Measurements from ENCODE around the gene SNRNP27.

The SNRNP27 gene

DNA sequence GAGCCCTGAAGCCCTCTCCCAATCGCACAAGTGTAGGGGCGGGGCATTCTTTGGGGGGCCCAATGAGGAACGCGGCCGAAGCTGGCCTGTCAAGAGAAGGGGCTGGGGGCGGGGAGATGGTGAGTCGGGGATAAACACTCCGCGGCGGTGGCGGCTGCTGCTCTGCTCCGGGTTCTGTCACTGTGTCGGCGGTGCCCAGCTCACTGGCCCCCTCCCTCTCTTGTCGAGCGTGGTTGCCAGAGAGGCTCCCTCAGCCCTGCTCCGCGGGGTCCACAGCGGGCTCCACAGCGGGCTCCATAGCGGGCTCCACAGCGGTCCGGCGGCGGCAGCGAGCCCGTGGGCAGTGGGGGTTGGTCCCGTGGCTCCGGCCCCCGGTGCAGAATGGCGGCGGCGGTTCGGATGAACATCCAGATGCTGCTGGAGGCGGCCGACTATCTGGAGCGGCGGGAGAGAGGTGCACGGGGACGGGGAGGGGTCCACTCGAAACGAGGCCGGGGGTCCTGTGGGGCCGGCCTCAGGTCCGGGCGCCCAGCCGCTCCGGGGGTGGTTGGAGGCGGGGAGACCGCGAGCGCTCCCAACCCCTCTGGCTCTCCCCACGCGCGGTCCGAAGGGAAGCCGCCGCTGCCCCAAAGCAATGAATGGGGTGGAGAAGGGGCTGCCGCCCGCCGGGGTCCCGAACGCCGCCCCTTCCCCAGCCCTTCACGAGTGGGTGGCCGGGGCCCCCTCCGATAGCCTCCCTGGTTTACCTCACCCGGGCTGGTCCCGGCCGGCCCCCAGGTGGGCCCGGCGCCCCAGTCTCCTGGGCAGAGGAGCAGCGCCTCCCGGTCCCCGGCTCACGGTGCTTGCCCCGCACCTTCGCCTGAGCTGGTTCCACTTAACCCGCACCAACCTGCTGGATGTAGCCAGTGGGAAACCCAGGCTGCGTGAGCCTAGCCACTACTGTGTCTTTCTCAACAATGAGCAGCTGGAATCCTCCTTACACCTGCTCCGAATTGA, 21.5 kb downstream of the SNRNP27 start, which contains the start of gene MXD1:
MXD1 (plus strand) TSS at position 160 of the 996 bp plus-strand sequence; CDS start at position 382, 222 bp downstream.
- peak; percentile 20 for DNase-seq (ENCODE audit: low spot score)

DNA sequence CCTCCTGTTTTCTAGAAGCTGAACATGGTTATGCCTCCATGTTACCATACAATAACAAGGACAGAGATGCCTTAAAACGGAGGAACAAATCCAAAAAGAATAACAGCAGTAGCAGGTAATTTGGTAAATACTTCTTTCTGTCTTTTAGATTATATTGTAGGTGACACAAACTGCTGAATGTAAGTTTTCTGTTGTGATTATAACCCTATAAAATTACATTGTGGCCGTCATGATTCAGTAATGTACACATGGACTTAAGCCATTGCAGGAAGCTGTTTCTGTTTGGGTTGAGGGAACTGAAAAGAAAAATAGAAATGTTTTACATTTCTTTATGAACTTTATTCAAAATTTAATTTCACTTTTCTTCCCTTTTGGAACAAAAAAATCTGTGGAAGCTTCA, 22.4 kb downstream of the SNRNP27 start:
- no peak for DNase-seq (ENCODE audit: low spot score)

DNA sequence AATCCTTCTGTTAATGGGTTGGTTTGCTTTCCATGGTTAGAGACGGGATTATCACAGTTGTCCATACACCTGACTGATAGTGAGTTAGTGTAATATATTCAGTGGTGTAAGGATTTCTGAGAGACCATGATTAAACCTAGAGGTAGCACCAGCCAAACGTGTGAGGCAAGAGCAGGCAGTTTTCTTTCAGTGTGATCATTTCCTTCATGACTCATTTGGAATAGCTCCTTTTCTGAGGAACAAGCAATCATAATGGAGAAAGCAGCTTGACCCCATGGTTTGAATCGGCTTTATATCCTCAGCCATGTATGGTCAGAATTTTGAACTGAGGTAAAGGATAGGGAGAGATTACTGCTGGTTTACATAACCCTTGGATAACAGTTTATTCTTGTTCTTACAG, 24.1 kb downstream of the SNRNP27 start:
- DNase-seq (ENCODE audit: low spot score): no peak

DNA sequence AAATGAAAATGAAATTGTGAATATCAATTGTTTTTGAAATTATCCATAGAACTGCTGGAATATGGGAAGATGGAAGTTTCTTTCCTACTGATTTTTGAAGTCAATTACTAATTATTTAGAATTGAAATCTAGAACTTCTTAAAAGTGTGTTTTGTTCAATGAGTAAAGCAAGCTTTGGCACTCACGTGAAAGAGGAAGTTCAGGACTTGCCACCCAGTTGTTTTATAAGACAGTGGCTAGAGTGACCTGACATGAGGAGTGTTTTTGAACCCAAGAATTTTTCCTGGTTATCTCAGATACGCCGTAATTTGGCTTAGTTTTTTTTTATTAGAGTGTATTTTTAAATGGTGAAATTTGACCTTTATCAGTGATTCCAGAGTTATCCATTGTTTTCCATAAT, 24.6 kb downstream of the SNRNP27 start:
- DNase-seq (ENCODE audit: low spot score): no peak

DNA sequence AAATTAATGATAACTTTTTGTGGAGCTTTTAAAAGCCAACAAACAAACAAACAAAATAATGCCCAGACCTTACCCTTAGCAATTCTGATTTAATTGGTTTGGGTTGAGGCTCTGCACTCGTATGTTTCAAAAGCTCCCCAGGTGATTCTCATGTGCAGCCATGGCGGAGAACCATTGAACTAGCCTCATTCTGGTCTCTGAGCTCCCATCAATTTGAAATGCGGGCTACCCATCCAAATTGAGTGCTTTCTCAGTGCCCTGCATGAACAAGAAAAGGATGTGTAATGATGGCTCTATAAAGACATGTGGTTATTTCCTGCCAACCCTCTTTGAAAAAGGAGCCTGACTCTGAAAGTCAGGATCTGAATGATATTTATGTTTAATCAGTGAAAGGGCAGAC, 29.4 kb downstream of the SNRNP27 start:
- DNase-seq (ENCODE audit: low spot score): no peak

DNA sequence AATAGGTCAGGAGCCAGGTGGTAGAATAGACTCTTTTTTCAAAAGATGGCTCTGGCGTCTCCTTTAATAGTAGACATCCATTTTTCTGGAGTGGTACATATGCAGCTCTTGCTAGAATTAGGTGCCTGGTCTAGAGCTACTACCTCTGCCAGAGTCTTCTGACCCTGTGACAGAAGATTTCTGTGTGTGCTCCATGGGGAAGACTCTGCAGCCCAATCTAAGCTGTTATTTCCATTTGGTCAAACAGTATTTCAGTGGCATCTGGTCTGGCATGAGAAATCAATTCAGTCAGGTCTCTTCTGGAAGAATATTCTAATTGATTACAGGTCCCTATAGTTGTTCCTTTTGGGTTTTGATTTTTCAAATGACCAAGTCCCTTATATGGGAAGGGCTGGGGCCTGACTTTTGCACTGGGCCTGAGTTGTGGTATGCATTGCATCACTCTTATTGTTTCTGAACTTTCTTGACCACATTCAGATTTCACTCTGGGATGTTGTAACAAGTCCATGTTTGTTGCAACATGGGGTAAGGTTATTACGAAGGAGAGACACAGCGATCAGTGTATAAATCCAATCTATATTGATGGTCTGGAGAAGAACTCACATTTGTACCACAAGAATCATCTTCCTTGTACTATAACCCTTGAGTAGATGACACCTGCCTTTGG, 33.2 kb downstream of the SNRNP27 start:
- no peak for DNase-seq (ENCODE audit: low spot score)

DNA sequence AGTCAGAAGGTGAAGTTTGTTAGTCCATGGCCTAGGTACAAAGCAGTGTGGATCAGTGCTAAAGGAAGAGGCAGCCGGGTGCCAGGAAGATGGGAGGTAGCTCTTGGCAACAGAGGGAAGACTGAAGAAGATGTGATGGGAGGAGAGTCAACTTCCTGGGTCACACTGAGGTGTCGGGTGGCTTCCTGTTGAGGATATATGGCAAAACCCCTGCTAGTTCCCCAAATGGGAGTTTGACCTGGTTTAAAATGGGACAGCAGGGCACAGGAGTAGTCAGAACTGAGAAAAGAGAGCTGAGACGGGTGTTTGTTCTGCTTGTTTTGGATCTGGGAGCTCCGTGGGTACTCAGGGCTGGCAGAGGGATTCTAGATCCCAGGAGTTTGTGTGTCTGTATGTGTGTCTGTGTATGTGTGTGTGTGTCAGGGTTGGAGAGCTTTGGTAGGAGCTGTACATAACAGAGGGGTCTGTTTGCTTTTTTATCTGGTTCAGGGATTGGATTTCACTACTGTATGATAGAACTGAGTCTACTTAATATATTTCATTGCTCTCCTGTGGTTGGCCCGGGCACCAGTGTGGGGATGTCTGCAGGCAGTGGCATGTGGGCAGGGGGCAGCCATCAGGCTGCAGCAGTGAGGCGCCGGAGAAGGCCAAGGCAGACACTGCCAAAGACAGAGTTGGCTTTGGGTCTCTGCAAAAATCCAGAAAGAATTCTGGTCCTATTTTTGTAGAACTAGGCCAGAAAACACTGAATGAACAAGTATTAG, 38.3 kb downstream of the SNRNP27 start:
- DNase-seq (ENCODE audit: low spot score): no peak

DNA sequence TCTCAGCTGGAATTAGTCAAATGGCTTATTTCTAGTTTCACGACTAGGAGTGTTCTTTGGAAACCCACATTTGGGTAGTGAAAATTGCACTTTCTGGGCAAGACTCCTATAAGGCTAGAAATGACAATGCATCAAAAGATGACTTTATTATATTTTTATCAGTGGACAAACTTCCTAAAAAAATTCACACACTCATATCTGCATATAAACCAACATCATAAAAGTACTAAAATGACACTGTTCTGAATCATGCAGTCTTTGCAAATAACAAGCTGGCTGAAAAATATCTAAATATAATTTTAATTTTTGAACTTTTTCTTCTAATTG, 38.8 kb downstream of the SNRNP27 start:
- no peak for DNase-seq (ENCODE audit: low spot score)

DNA sequence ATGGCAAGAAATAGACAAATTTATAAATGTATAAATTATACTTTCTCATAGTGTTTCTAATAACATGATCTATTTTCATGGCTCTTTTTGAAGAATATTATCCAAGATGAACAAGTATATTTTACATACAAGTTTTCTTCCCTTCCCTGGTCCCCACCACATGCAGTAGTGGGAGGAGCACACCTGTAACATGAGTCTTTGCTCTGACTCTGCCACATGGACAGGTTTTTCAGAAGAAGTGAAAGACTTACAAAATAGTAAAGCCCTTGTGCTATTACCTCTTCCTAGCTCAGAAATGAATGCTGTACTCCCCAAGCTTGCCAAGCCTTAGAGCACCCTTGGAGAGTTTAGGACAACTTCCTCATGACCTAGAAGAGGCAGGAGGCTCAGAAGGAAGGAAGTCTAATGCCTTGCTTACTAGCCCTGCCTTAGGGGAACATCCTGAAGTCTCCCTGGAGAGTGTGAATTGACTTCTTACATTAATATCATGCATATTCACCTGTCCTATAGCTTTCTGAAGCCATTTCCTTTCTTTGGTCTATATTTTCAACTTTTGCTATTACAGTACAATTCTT, 39.6 kb downstream of the SNRNP27 start:
- DNase-seq (ENCODE audit: low spot score): no peak

DNA sequence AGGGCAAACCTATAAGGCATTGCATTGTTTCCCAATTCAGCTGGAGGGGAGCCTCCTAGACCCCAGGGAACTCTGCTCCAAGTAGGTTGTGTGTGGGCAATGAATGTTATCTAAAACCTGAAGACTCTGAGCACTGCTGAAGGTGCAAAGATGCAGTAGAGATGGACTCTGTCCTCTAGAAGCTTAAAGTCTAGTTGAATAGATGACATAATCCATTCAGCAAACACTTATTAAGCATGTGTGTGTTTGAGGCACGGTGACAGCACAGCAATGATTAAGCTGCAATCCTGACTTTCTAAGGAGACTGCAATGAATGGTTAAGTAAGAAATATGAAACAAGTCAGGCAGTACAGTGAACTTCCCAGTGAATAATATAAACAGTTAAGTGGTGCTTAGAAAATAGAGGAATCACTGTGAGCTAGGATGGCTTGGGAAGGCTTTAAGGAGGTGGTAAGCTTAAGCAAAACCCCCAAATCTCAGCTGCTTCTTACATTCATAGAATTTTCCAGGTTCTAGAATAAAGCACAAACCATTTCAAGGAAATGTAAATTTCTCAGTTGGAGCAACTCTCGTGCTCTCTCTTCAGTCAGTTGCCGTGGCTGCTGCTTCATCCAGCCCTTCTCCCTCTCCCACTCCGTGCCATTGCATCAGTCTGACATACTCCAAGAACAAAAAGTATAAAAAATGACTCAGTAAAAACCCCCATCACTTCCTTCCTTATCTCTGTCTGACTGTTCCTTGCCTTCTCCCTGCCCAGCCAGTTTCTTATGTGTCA, 40.3 kb downstream of the SNRNP27 start:
- no peak for DNase-seq (ENCODE audit: low spot score)

DNA sequence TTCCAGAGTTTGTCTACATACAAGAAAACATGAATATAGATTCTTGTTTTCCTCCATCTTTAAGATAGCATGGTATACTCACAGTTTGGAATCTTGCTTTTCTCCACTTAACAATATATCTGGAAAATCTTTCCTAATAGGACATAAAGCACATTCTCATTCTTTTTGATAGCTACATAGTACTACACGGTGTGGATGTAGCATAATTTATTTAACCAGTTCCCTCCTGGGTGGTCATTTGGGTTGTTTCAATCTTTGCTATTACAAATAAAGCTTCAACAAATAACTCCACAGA, 40.8 kb downstream of the SNRNP27 start:
- DNase-seq (ENCODE audit: low spot score): no peak

DNA sequence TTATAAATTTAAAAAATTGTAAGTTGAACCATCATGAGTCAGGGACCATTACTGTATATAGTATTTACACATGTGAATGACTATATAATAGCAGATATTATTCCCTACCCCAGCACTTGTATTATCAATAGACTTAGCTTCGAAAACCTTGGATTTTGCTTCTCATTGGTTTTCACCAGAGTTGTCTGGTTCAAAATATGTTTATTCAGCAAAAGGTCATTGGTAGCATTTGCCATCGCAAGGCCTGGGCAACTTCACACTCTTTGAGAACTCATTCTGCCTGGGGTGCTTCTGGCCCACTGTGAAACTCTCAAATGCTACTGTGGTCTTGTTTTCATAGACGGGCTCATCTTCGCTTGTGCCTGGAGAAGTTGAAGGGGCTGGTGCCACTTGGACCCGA, 41.3 kb downstream of the SNRNP27 start:
- DNase-seq (ENCODE audit: low spot score): no peak

DNA sequence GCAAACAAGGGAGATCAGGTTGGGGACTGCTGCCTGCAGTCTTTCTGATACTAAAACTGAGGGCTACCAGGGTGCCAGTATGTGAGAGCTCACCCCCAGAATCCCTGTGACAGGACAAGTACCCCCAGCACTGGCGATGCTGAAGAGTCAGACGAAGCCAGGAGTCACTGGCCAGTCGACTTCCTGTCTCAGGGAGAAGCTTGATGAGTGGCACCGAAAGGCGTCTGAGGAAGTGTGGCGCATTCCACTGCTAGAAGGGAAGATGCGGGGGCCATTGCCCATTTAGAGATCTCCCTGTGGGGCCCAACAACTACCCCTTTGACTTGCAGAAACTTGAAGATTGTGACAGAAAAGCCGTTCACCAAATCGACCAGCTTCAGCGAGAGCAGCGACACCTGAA, 43.1 kb downstream of the SNRNP27 start:
- DNase-seq (ENCODE audit: low spot score): no peak

DNA sequence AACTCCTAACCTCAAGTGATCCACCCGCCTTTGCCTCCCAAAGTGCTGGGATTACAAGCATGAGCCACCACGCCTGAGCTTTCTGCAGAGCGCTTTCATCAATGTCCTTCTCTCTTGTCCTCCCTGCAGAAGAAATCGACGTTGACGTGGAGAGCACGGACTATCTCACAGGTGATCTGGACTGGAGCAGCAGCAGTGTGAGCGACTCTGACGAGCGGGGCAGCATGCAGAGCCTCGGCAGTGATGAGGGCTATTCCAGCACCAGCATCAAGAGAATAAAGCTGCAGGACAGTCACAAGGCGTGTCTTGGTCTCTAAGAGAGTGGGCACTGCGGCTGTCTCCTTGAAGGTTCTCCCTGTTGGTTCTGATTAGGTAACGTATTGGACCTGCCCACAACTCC, 44.2 kb downstream of the SNRNP27 start:
- no peak for DNase-seq (ENCODE audit: low spot score)

DNA sequence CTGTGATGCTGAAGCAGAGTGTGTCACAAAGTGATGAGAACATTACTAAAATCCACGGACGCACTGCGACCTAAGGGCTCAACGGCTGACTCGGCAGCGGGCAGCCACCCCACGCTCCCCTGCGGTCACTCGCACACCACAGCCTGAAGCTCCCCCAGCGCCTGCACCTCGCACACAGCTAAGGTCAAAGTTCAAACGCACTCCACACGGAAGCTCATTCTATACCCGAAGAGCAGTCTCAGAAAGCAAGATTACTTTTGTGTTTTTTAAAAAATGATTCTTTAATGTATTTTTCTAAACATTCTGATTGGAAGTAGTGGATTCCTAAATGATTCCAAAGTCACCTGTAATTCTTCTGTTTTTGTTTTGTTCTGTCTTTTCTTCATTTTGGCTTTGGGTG, 46.0 kb downstream of the SNRNP27 start:
- no peak for DNase-seq (ENCODE audit: low spot score)

DNA sequence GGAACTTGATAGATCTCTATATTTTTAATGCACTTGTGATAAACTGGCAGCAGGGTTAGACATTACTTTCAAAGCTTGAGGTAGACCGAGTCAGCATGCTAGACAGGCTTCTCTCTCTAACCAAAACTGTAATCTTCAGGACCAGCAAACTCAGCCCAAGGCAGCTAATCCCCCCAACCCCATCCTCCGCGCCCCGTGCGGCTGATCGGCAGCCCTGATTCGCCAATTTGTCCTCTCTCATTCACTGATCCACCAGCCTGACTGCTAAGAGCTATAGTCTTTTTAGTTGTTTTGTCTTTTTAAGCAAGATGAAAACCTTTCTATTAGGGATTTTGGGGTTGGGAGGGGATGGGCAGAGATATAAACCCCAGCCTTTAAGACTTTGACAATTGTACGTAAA, 46.9 kb downstream of the SNRNP27 start:
- DNase-seq (ENCODE audit: low spot score): no peak

DNA sequence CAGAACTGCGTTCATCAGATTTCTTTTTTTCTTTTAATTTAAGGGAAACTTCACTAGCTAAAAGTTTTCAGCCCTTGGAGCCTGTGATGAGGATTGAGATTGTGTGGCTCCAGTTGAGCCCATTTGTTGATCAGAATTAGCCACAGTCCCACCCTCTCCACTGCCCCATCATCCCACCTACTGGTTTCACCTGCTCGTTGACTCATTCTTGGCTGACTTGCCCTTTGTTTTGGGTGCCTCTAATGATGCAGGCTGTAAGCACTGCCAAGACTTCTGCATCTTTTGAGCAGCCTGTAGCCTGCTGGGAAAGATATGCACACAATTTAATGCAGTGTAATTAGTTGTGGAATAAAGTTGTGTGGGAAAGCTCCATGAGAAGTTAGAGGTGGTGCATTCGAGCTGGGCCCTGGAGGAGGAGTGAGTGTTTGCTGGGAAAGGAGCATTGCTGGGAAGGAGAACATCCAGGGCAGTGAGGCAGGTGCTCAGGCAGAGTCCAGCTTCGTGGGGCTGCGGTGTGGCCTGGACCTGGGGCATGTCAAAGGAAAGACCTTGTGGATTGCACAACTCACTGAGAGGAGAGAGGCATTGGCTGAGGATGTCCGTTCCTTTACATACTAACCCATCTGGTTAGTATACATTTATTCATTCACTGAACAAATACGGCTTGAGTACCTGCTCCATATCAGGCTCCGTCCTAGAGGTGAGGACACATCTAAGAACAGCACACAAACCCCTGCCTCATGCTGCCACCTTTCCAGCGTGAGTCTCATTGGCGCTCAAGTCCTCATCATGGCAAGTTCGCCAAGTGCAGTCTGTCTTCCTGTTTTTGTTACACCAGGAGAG, 49.5 kb downstream of the SNRNP27 start:
- DNase-seq (ENCODE audit: low spot score): no peak

DNA sequence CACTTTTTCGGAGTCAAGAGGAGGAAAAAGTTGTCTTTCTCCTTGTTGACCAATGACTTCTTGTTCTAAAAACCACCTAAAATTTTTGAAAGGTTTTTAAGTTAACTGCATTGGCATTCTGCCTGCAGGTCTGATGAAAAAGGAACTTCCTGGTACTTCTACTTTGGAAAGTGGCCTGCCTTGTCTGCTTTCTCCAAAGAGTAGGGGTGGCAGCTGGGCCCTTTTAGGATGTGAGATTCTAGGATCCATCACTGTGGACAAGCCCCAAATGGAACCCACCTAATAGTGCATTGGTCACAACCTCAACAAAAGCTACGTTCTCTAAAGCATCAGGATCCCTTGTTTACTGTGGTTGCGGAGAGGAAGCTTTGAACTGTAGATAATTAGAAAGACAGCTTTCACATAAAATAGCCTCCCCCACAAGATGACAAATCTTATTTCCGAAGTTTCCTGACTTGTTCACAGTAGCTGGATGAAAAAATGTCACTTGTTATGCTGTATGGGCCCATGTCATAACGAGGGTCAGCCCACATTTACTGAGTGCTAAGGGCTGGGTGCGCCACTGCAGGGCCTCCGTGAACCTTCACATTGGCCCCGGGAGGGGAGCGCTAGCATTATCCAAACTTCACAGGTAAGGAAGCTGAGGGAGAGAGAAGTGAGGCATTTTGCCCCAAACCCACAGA, 50.2 kb downstream of the SNRNP27 start:
- no peak for DNase-seq (ENCODE audit: low spot score)

DNA sequence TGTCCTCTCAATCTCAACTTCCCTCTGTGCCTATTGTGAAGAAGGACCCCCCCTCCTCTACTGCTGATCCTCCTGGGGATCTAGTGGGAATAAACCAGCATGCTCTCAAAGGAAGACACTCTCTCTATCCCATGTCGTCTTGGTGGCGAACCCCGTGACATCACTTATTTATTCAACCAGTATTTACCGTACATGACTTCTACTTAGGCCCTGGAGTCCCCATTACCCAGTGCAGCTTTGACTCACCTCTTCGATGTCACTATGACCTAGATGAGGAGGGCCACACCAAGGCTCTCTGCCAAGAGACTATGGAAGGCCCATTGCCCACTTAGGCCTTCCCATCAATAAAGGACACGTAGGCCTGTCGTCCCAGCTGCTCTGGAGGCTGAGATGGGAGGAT, 51.0 kb downstream of the SNRNP27 start:
- no peak for DNase-seq (ENCODE audit: low spot score)

DNA sequence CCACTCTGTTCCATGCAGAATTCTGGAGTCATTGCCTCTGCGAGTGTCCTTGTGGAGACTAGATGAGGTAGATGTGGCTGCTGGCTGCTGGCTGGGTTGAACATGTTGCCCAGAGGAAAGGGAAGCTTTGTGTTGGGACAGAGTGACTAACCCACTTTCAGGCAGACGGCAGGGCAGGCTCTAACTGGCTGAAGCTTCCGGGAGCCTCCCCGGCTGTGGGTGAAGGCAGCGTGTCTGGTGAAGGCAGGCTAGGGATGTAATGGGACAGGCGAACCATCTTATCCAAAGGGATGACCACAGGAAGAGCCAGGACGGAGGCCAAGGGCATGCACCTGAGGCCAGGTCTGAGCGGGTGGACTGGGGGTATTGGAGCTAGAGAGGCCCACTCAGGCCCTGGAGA, 51.7 kb downstream of the SNRNP27 start:
- no peak for DNase-seq (ENCODE audit: low spot score)
